ENCODE measurements around the gene GLMN. TPM values are rescaled to one million over a fixed set of nuclear protein-coding genes. Genes with fewer than 3 reads are reported as not detected.

GLMN gene
- total RNA-seq, 1 donor from 2014 or later, result 13.5 TPM

GRCh38 chr1:92277105-92277723, 21.6 kb downstream of the GLMN start:
- TF ChIP-seq EZH2 (IDR thresholded peaks at IDR 0.05; ENCODE audit: insufficient read depth, low read length), result no peak
- no peak for TF ChIP-seq CTCF (IDR thresholded peaks at IDR 0.05; ENCODE audit: insufficient read depth, low read depth, low read length)
- Mint-ChIP-seq H3K36me3 (ENCODE audit: low read depth, unreplicated experiment) (peaks cover 26% of the 10 kb centered on the region), H3K4me1 (ENCODE audit: low read depth, unreplicated experiment) (peaks cover 8% of the 10 kb centered on the region), H3K27me3 (ENCODE audit: low read depth, unreplicated experiment) (no peaks in the 10 kb centered on the region), H3K4me3 (ENCODE audit: unreplicated experiment) (no peak overlapping the region), H3K27ac (ENCODE audit: unreplicated experiment) (no peak overlapping the region), H3K9me3 (ENCODE audit: unreplicated experiment) (peaks cover 5% of the 10 kb centered on the region)
- Histone ChIP-seq H3K9ac (ENCODE audit: low read length) (no peak overlapping the region), H3K9me3 (ENCODE audit: insufficient read depth, low read depth, low read length) (no peaks in the 10 kb centered on the region), H2AFZ (ENCODE audit: low read depth, low read length) (no peak overlapping the region), H3K36me3 (ENCODE audit: insufficient read depth, low read length) (no peaks in the 10 kb centered on the region), H3K4me2 (ENCODE audit: low read length) (peak overlapping the region; percentile 38), H3K4me1 (ENCODE audit: insufficient read depth, low read length) (peaks cover 10% of the 10 kb centered on the region), H3K27ac (ENCODE audit: low read depth, low read length) (peak overlapping the region; percentile 61), H3K79me2 (ENCODE audit: insufficient read depth, low read length) (no peaks in the 10 kb centered on the region), H3K27me3 (ENCODE audit: insufficient read depth, low read length) (no peaks in the 10 kb centered on the region), H3K4me3 (ENCODE audit: insufficient read depth, low read depth, low read length) (no peak overlapping the region), H4K20me1 (ENCODE audit: insufficient read depth, low read length) (no peaks in the 10 kb centered on the region)
- FAIRE-seq (no peak), DNase-seq (ENCODE audit: low read depth) (peak; percentile 57)

- Histone ChIP-seq H2AFZ (ENCODE audit: low read depth, low read length) (no peak overlapping the region), H4K20me1 (ENCODE audit: insufficient read depth, low read length) (no peaks in the 10 kb centered on the region), H3K9me3 (ENCODE audit: insufficient read depth, low read depth, low read length) (no peaks in the 10 kb centered on the region), H3K4me2 (ENCODE audit: low read length) (no peak overlapping the region), H3K4me3 (ENCODE audit: insufficient read depth, low read depth, low read length) (no peak overlapping the region), H3K4me1 (ENCODE audit: insufficient read depth, low read length) (peaks cover 10% of the 10 kb centered on the region), H3K27me3 (ENCODE audit: insufficient read depth, low read length) (no peaks in the 10 kb centered on the region), H3K9ac (ENCODE audit: low read length) (no peak overlapping the region), H3K79me2 (ENCODE audit: insufficient read depth, low read length) (no peaks in the 10 kb centered on the region), H3K36me3 (ENCODE audit: insufficient read depth, low read length) (no peaks in the 10 kb centered on the region), H3K27ac (ENCODE audit: low read depth, low read length) (no peak overlapping the region)
- no peaks in the 10 kb centered on the region for H3K27me3 Mint-ChIP-seq (ENCODE audit: low read depth, unreplicated experiment)
- FAIRE-seq (no peak), DNase-seq (ENCODE audit: low read depth) (no peak)
- peaks cover 5% of the 10 kb centered on the region for H3K9me3 Mint-ChIP-seq (ENCODE audit: unreplicated experiment)
- H3K4me1 Mint-ChIP-seq (ENCODE audit: low read depth, unreplicated experiment), result peaks cover 8% of the 10 kb centered on the region
- peaks cover 22% of the 10 kb centered on the region for H3K36me3 Mint-ChIP-seq (ENCODE audit: low read depth, unreplicated experiment)
- no peak overlapping the region for H3K27ac Mint-ChIP-seq (ENCODE audit: unreplicated experiment)
- no peak overlapping the region for H3K4me3 Mint-ChIP-seq (ENCODE audit: unreplicated experiment)
- TF ChIP-seq CTCF (IDR thresholded peaks at IDR 0.05; ENCODE audit: insufficient read depth, low read depth, low read length), result no peak
- no peak for TF ChIP-seq EZH2 (IDR thresholded peaks at IDR 0.05; ENCODE audit: insufficient read depth, low read length)
Measured at GRCh38 chr1:92276082-92276481, 22.7 kb downstream of the GLMN start.

DNA sequence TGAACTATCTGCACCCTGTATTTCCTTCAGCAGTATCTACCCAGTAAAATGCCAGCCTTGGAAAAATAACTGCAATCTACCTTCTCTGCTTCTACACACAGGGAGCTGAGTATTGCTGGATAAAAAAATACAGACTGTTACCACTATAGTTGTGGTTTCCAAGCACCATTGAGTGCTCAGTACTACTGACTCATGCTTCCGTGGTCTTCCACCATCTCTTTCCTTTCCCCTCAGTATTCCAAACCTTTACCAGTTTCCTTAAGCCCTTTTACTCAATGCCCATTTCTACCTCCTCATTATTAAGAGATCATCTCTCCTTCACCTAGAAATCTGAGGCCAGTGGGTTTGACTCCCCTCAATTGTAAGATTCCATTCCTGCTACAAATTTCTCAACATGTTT, 23.8 kb downstream of the GLMN start:
- DNase-seq (ENCODE audit: low read depth), result peak; percentile 47
- Mint-ChIP-seq H3K4me1 (ENCODE audit: low read depth, unreplicated experiment) (peaks cover 8% of the 10 kb centered on the region), H3K36me3 (ENCODE audit: low read depth, unreplicated experiment) (peaks cover 17% of the 10 kb centered on the region), H3K4me3 (ENCODE audit: unreplicated experiment) (no peak overlapping the region), H3K27ac (ENCODE audit: unreplicated experiment) (no peak overlapping the region), H3K9me3 (ENCODE audit: unreplicated experiment) (peaks cover 1% of the 10 kb centered on the region), H3K27me3 (ENCODE audit: low read depth, unreplicated experiment) (no peaks in the 10 kb centered on the region)
- Histone ChIP-seq H3K4me1 (ENCODE audit: insufficient read depth, low read length) (peaks cover 10% of the 10 kb centered on the region), H2AFZ (ENCODE audit: low read depth, low read length) (no peak overlapping the region), H3K4me3 (ENCODE audit: insufficient read depth, low read depth, low read length) (no peak overlapping the region), H3K9ac (ENCODE audit: low read length) (no peak overlapping the region), H3K27ac (ENCODE audit: low read depth, low read length) (no peak overlapping the region), H3K4me2 (ENCODE audit: low read length) (peak overlapping the region; percentile 14), H3K36me3 (ENCODE audit: insufficient read depth, low read length) (no peaks in the 10 kb centered on the region), H3K79me2 (ENCODE audit: insufficient read depth, low read length) (no peaks in the 10 kb centered on the region), H4K20me1 (ENCODE audit: insufficient read depth, low read length) (no peaks in the 10 kb centered on the region), H3K9me3 (ENCODE audit: insufficient read depth, low read depth, low read length) (no peaks in the 10 kb centered on the region), H3K27me3 (ENCODE audit: insufficient read depth, low read length) (no peaks in the 10 kb centered on the region)
- FAIRE-seq, result no peak
- TF ChIP-seq CTCF (IDR thresholded peaks at IDR 0.05; ENCODE audit: insufficient read depth, low read depth, low read length), result no peak
- TF ChIP-seq EZH2 (IDR thresholded peaks at IDR 0.05; ENCODE audit: insufficient read depth, low read length), result no peak
